CD4-positive, CD25-positive, alpha-beta regulatory T cell (primary cell): Measurements from ENCODE around the gene FBN2. TPM values are rescaled to one million over a fixed set of nuclear protein-coding genes. Genes with fewer than 3 reads are reported as not detected.

Experiments used
- ATAC-seq, 2 donors: fragments of 150-1000 bp; cut with Tn5 transposase; one replicate each; pipeline ENCODE4 v1.10.0; 2021; ENCODE audit warnings: low read depth in 2 of 2, moderate number of reproducible peaks in 2 of 2, moderate library complexity in 1 of 2
- DNase-seq, 3 donors: peaks; one replicate each; pipeline versions ENCODE4 v3.0.0 to v3.0.0-alpha.2; 2012 to 2022; ENCODE audit warnings: mixed read lengths in 1 of 3
- H3K27ac ChIP-seq: one replicate; pipeline ENCODE4 v1.7.0; 2013; ENCODE audit warnings: mild to moderate bottlenecking, low read length; ENCODE audit not compliant: insufficient read depth, poor library complexity, severe bottlenecking
- H3K27me3 ChIP-seq: one replicate; pipeline ENCODE4 v1.7.0; 2013; ENCODE audit warnings: low read length; ENCODE audit not compliant: control insufficient read depth, insufficient read depth
- H3K36me3 ChIP-seq: one replicate; pipeline ENCODE4 v1.7.0; 2013; ENCODE audit warnings: mild to moderate bottlenecking, low read length, moderate library complexity; ENCODE audit not compliant: control insufficient read depth, insufficient read depth
- H3K4me1 ChIP-seq: 2 replicates; pipeline ENCODE4 v1.7.0; 2013; ENCODE audit warnings: mild to moderate bottlenecking, low read length; ENCODE audit not compliant: insufficient read depth, control insufficient read depth, poor library complexity, severe bottlenecking
- H3K4me3 ChIP-seq: one replicate; pipeline ENCODE4 v1.7.0; 2013; ENCODE audit warnings: low read depth, mild to moderate bottlenecking, low read length, moderate library complexity
- H3K9me3 ChIP-seq, 2 experiments: 1 replicate in 1 of 2; 2 replicates in 1 of 2; pipeline ENCODE4 v1.7.0; 2013; ENCODE audit warnings: low read length in 2 of 2, mild to moderate bottlenecking in 1 of 2, moderate library complexity in 1 of 2; ENCODE audit not compliant: control insufficient read depth in 2 of 2
- H3K27ac Mint-ChIP-seq, 3 donors: one replicate each; pipeline ENCODE4 v1.8.0; 2020 to 2022; ENCODE audit warnings: mild to moderate bottlenecking in 3 of 3, mixed read lengths in 3 of 3, moderate library complexity in 2 of 3
- H3K27me3 Mint-ChIP-seq: one replicate; pipeline ENCODE4 v1.8.0; 2022; ENCODE audit warnings: mild to moderate bottlenecking, mixed read lengths
- H3K36me3 Mint-ChIP-seq: one replicate; pipeline ENCODE4 v1.8.0; 2020; ENCODE audit warnings: mixed read lengths
- H3K4me1 Mint-ChIP-seq, 4 donors: one replicate each; pipeline ENCODE4 v1.8.0; 2020 to 2022; ENCODE audit warnings: mixed read lengths in 4 of 4, mild to moderate bottlenecking in 1 of 4
- H3K4me3 Mint-ChIP-seq, 4 donors: one replicate each; pipeline ENCODE4 v1.8.0; 2020 to 2022; ENCODE audit warnings: mild to moderate bottlenecking in 4 of 4, mixed read lengths in 4 of 4, moderate library complexity in 3 of 4
- H3K9me3 Mint-ChIP-seq, 7 donors: one replicate each; pipeline ENCODE4 v1.8.0; 2020 to 2022; ENCODE audit warnings: mixed read lengths in 7 of 7, mild to moderate bottlenecking in 3 of 7, moderate library complexity in 2 of 7
- polyA plus RNA-seq, 4 donors: library from polyadenylated mRNA; unstranded; fragments of 300-500 nt; fragmentation: Illumina TruSeq; gene quantifications; one replicate each; pipeline ENCODE4 v1.2.3, GENCODE V29; 2021
- total RNA-seq: library from RNA; stranded (reverse); gene quantifications from one replicate; pipeline ENCODE4 v1.2.3, GENCODE V29; 2022

Gene FBN2
- total and polyA plus RNA-seq, 5 donors from 2014 or later: not detected

DNA sequence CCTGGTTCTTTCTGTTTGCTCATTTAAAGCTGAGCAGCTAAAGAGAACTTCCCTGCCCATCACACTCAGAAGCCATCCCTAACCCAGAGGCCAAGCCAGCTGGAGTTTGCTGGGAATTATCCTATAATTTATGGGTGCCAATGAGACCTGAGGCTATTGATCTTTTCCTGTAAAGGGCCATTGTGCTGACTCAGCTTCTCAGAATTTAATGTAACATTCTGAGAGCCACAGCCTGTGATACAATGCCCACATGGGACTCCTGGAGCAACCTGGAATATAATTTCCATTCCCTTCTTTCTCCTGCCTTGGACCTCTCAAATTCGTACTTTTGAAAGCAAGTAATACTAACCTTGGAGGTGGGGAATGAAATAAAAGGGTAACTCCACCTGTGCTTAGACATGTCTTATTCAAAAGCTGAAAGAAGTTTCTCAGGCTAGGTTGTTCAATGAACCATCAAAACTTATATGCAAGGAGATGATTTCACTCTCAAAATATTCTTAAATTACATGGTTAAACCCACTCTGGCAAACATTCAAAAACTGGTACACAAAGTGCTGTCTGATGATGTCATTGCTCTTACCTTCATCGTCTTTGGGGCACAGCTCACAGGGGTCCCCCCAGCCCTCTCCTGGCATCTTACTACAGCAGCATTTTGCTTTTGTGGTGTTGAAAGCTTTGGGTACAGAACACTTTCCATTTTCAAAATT, 247.7 kb downstream of the FBN2 start:
- Mint-ChIP-seq H3K4me1 (no peaks in the 10 kb centered on the region), H3K27me3 (no peaks in the 10 kb centered on the region), H3K36me3 (no peaks in the 10 kb centered on the region), H3K4me3 (no peak overlapping the region), H3K27ac (no peak overlapping the region), H3K9me3 (peaks cover 0 to 4% (median 0%) of the 10 kb centered on the region in 7 donors)
- H3K36me3 ChIP-seq: no peaks in the 10 kb centered on the region
- H3K4me3 ChIP-seq: no peak overlapping the region
- H3K9me3 ChIP-seq: no peaks in the 10 kb centered on the region
- H3K27ac ChIP-seq: no peak overlapping the region
- no peaks in the 10 kb centered on the region for H3K4me1 ChIP-seq
- DNase-seq (no peak), ATAC-seq (no peak)
- no peaks in the 10 kb centered on the region for H3K27me3 ChIP-seq

DNA sequence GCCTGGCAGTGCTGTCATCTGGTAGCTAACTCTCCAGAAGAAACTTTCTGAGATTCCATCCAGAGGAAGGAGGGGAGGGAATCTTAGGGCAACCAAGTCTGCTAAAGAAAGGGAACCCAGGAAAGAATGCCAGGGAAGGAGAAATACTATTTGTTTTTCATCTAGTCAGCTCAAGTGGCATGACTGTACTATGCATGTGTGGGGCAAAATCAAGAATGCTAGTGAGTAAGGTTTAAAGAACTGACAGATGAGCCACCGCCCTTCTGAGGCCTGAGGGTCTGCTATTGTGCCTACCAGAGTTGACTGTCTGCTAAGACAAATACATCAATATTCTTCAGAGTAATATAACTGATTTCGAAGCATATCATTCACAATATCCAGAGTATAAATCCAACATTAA, 250.3 kb downstream of the FBN2 start:
- Mint-ChIP-seq H3K9me3 (peaks cover 0 to 4% (median 0%) of the 10 kb centered on the region in 7 donors), H3K36me3 (no peaks in the 10 kb centered on the region), H3K4me3 (no peak overlapping the region), H3K27ac (no peak overlapping the region), H3K27me3 (no peaks in the 10 kb centered on the region), H3K4me1 (no peaks in the 10 kb centered on the region)
- ATAC-seq (no peak), DNase-seq (no peak)
- no peaks in the 10 kb centered on the region for H3K36me3 ChIP-seq
- H3K4me1 ChIP-seq: no peaks in the 10 kb centered on the region
- H3K4me3 ChIP-seq: no peak overlapping the region
- no peaks in the 10 kb centered on the region for H3K27me3 ChIP-seq
- no peaks in the 10 kb centered on the region for H3K9me3 ChIP-seq
- no peak overlapping the region for H3K27ac ChIP-seq

DNA sequence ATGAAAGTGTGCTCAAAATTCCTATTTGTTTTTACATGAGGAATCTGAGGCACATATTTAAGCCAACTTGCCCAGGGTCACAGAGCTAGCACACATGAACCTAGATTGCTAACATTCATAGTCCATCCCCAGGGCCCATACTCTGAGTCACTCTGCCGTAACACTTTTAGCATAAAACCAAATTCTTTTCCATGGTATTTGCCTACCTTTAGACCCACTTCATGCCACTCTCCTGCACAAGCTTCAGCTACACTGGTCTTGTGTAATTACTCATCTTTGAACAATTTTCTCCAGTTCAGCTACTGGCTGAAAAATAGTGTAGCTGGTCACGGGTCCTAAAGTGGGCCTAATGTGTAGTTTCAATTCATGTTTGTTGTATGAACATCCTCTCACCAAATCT, 253.8 kb downstream of the FBN2 start:
- Histone ChIP-seq H3K9me3 (no peaks in the 10 kb centered on the region), H3K27me3 (no peaks in the 10 kb centered on the region), H3K27ac (no peak overlapping the region), H3K36me3 (no peaks in the 10 kb centered on the region), H3K4me1 (no peaks in the 10 kb centered on the region), H3K4me3 (no peak overlapping the region)
- Mint-ChIP-seq H3K27ac (no peak overlapping the region), H3K36me3 (no peaks in the 10 kb centered on the region), H3K27me3 (no peaks in the 10 kb centered on the region), H3K4me3 (no peak overlapping the region), H3K4me1 (no peaks in the 10 kb centered on the region), H3K9me3 (peaks cover 0 to 1% (median 0%) of the 10 kb centered on the region in 7 donors)
- DNase-seq: no peak
- no peak for ATAC-seq

GRCh38 chr5:128279345-128279744, 258.7 kb downstream of the FBN2 start:
- H3K4me1 Mint-ChIP-seq: no peaks in the 10 kb centered on the region
- ATAC-seq (no peak), DNase-seq (no peak)
- no peaks in the 10 kb centered on the region for H3K27me3 Mint-ChIP-seq
- H3K36me3 Mint-ChIP-seq: no peaks in the 10 kb centered on the region
- H3K9me3 ChIP-seq: no peaks in the 10 kb centered on the region
- H3K4me3 Mint-ChIP-seq: no peak overlapping the region
- no peak overlapping the region for H3K27ac ChIP-seq
- H3K9me3 Mint-ChIP-seq: peaks cover 0 to 1% (median 0%) of the 10 kb centered on the region in 7 donors
- no peaks in the 10 kb centered on the region for H3K27me3 ChIP-seq
- H3K27ac Mint-ChIP-seq: no peak overlapping the region
- H3K4me3 ChIP-seq: no peak overlapping the region
- no peaks in the 10 kb centered on the region for H3K4me1 ChIP-seq
- H3K36me3 ChIP-seq: no peaks in the 10 kb centered on the region

- H3K4me3 Mint-ChIP-seq: no peak overlapping the region
- H3K27ac Mint-ChIP-seq: no peak overlapping the region
- no peaks in the 10 kb centered on the region for H3K27me3 Mint-ChIP-seq
Measured at GRCh38 chr5:128276537-128277216, 261.4 kb downstream of the FBN2 start.

DNA sequence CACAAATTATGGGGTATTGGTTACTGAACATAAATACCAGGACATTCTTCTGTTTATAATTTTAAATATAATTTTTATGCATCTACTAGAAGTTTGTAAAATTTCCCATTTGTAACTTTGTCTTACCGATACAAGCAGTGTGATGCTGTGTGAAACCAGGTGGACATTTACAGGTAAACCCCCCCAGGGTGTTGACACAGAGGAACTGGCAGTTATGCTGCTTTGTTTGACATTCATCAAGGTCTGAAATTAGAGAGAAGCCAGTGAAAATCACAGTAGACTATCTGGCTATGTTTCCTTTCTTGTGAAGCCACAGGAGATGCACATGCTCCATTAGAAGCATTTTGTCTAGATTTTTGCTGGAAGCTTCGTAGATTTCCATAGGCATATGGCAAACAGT, 263.6 kb downstream of the FBN2 start:
- H3K4me1 ChIP-seq: no peaks in the 10 kb centered on the region
- Mint-ChIP-seq H3K9me3 (no peaks in the 10 kb centered on the region), H3K4me3 (no peak overlapping the region), H3K36me3 (no peaks in the 10 kb centered on the region), H3K27me3 (no peaks in the 10 kb centered on the region), H3K4me1 (no peaks in the 10 kb centered on the region), H3K27ac (no peak overlapping the region)
- H3K27ac ChIP-seq: no peak overlapping the region
- no peaks in the 10 kb centered on the region for H3K9me3 ChIP-seq
- DNase-seq: no peak
- H3K36me3 ChIP-seq: no peaks in the 10 kb centered on the region
- no peaks in the 10 kb centered on the region for H3K27me3 ChIP-seq
- no peak overlapping the region for H3K4me3 ChIP-seq
- ATAC-seq: no peak

More at GRCh38 chr5:128276537-128277216, 261.4 kb downstream of the FBN2 start:
- DNase-seq (no peak), ATAC-seq (no peak)
- Histone ChIP-seq H3K4me3 (no peak overlapping the region), H3K4me1 (no peaks in the 10 kb centered on the region), H3K27ac (no peak overlapping the region), H3K9me3 (no peaks in the 10 kb centered on the region), H3K36me3 (no peaks in the 10 kb centered on the region), H3K27me3 (no peaks in the 10 kb centered on the region)
- Mint-ChIP-seq H3K9me3 (no peaks in the 10 kb centered on the region), H3K4me1 (no peaks in the 10 kb centered on the region), H3K36me3 (no peaks in the 10 kb centered on the region)

DNA sequence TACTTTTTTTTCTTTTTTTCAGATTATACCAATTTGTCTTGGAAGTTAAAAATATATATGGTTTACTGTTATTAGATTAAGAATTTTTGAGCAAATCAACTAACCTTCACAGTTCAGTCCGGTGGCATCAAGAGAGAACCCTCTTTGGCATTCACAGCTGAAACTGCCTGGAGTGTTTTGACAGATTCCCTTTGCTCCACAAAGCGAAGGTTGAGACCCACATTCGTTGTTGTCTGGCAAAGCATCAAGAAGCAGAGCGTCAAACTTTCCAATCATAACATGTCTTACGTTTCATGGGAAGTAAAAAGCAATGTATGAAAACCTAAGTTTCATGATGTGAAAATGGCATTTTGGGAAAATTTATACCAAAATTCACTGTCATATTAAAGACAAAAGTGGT, 264.3 kb downstream of the FBN2 start:
- Histone ChIP-seq H3K9me3 (no peaks in the 10 kb centered on the region), H3K4me1 (no peaks in the 10 kb centered on the region), H3K4me3 (no peak overlapping the region), H3K27me3 (no peaks in the 10 kb centered on the region), H3K36me3 (no peaks in the 10 kb centered on the region), H3K27ac (no peak overlapping the region)
- ATAC-seq (no peak), DNase-seq (no peak)
- no peaks in the 10 kb centered on the region for H3K9me3 Mint-ChIP-seq
- no peak overlapping the region for H3K4me3 Mint-ChIP-seq
- H3K27ac Mint-ChIP-seq: no peak overlapping the region
- no peaks in the 10 kb centered on the region for H3K36me3 Mint-ChIP-seq
- H3K4me1 Mint-ChIP-seq: no peaks in the 10 kb centered on the region
- H3K27me3 Mint-ChIP-seq: no peaks in the 10 kb centered on the region
